NCI-H345 treated with DMSO at 0.1 percent for 48 hours (cell line): Measurements from ENCODE around the gene MNAT1.
"Not testable (repeated sequence)": the region's sequence is repeated elsewhere in the genome, so short reads cannot be mapped to it uniquely, and the experiment has no call there.

Experiments used
- DNase-seq: peaks from one replicate; lab custom pipeline; 2025; ENCODE audit not compliant: unreplicated experiment; lab: John Stamatoyannopoulos, UW

The MNAT1 gene

GRCh38 chr14:60734465-60735242, at the start of gene MNAT1:
Gene MNAT1 (plus strand): TSS chr14:60734761. CDS start chr14:60734863, 102 bp downstream.
- DNase-seq = peak; percentile 74

DNA sequence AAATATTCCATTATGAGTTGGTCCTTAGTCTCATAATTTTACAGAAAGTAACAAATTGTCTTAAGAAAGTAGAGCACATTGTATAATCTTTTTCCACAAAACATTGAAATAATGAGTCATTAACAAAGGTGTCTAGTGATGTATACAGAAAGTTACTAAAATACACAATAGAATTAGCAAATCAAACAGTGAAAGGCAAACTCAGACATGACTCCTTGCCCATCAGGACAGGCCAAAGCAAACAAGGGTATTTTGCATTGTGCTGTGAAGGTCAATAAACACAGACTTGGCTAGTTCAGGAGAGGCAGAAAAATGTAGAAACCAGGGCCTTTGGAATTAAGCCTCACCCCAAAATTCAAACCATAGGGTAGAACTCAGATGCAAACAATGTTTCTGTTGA, 47.7 kb upstream of the MNAT1 start:
- no peak for DNase-seq

DNA sequence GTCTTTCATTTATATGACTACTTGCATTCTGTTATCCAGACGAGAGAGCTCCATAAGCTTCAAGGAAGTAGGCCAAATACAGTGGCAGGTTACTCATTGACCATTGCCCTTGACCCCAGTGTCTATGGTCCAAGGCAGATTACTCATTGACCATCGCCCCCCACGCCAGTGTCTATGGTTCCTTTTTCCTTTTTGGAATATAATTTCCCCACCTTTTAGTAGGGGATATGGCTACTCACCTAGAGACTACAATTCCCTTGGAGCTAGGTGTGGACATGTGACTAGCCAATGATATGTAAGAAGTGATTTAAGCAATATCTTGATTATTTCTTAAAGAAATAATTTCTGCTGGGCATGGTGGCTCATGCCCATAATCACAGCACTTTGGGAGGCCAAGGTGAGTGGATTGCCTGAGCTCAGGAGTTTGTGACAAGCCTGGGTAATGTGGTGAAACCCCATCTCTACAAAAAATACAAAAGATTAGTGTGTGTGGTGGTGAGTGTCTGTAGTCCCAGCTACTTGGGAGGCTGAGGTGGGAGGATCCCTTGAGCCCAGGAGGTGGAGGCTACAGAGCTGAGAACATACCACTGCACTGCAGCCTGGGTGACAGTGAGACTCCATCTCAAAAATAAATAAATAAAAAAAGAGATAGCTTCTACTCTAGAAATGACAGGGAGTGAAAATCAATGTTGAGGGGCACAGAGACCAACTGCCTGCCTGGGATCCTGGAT, 43.0 kb upstream of the MNAT1 start:
- DNase-seq = no peak

GRCh38 chr14:60695327-60695726, 39.2 kb upstream of the MNAT1 start:
- no peak for DNase-seq

GRCh38 chr14:60700598-60700997, 34.0 kb upstream of the MNAT1 start:
- no peak for DNase-seq

DNA sequence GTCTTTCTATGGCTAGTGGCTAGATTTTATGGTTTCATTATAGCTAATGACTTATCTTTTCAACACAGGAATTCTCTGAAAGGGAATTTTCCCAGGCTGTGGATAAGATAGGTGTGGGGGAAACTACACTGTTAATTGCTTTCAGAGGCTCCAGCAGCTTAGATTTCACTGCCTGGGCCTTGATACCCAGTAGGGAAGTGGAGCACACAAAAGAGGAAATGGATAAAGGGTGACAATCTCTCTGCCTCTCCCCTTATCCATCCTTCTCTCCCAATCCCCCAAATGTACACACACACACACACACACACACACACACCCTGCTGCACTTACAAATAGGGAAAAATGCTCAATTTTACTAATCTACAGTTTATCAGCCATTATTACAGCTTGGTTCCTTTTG, 29.5 kb upstream of the MNAT1 start:
- no peak for DNase-seq

DNA sequence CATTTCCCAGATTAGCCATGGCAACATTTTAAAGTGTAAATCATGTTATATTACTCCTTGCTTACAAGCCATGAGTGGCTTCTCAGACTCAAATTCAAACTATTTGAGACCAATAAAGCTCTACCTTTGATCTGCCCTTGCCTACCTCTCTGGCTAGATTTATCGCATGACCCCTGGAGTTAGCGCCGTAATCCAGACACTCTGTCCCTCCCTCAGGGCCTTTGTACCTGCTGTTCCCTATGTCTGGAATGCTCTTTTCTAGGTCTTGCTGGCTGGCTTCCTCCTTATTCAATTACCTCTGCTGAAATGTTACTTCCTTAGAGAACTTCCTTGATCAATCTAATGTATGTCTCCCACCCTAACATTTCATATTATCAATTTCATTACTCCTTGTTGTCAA, 26.7 kb upstream of the MNAT1 start:
- DNase-seq = no peak

GRCh38 chr14:60710494-60710893, 24.1 kb upstream of the MNAT1 start:
- no peak for DNase-seq

GRCh38 chr14:60713513-60713912, 21.0 kb upstream of the MNAT1 start:
- no peak for DNase-seq

- no peak for DNase-seq
Measured at GRCh38 chr14:60720391-60720790, 14.2 kb upstream of the MNAT1 start.

DNA sequence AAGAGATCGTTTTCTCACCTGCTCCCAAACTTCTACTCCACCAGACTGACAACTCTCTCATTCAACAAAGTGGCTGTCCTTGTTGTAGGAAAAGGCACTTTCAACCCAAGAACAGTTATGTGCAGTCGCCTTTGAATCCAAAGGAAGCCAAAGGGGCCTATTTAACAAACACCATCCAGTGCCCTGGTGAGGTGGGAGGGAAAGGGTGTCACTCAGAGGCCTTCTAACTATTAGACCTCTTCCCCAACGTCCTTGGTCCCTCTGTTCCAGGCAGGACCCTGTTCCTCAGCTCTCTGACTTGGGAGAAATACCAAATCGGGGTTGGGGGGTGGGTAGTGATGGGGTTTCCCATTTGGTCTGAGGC, 13.6 kb upstream of the MNAT1 start:
- DNase-seq = no peak

DNA sequence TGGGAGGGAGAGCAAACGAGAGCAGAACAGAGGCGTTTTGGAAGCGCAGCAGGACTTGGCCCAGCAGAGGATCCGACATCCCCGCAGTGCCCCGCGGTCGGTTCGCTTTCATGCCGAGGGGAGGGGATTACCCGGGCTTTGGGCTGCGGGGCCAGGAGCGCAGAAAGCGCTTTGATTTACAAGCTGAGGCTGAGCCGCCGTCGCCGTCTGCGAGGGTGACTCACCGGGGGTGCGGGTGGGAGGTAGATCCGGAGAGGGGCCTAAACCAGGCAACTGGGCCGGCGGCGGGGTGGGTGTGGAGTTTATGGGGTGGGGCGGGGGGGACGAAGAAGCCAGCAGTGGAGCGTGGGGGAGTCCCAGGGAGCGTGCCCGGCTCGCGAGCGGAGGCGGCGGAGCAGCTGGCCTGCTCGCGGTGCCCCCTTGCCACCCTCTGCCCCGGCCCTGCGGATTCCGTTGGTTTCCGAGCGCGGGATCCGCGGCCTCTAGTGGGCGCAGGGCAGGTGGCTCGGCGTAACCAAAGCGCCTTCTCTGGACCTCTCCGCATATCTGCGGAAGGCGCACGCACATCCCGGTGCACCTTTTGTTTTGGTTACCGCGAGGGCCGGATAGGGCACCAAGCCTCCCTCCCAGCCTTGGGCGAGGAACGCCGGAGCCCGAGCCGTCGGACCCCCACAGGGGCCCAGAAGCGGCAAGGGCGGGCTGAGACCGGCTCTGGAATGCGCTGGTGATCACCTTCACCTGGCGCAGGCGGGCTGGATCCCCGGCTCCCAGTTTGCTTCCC, 13.0 kb upstream of the MNAT1 start:
- no peak for DNase-seq

DNA sequence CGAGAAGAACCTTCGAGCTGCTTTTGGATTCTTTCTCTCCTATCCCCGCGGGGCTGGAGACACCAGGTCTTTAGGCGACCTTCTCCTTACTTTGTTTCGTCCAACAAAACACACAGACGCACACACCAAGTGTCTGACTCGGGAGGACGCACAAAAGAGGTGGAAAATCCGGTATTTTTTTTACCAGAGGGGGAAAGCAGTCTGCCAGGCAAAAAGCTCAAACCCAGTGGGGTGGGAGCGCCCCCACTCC, 12.5 kb upstream of the MNAT1 start:
- no peak for DNase-seq

- peak; percentile 36 for DNase-seq
Measured at GRCh38 chr14:60722357-60723115, 12.0 kb upstream of the MNAT1 start.

DNA sequence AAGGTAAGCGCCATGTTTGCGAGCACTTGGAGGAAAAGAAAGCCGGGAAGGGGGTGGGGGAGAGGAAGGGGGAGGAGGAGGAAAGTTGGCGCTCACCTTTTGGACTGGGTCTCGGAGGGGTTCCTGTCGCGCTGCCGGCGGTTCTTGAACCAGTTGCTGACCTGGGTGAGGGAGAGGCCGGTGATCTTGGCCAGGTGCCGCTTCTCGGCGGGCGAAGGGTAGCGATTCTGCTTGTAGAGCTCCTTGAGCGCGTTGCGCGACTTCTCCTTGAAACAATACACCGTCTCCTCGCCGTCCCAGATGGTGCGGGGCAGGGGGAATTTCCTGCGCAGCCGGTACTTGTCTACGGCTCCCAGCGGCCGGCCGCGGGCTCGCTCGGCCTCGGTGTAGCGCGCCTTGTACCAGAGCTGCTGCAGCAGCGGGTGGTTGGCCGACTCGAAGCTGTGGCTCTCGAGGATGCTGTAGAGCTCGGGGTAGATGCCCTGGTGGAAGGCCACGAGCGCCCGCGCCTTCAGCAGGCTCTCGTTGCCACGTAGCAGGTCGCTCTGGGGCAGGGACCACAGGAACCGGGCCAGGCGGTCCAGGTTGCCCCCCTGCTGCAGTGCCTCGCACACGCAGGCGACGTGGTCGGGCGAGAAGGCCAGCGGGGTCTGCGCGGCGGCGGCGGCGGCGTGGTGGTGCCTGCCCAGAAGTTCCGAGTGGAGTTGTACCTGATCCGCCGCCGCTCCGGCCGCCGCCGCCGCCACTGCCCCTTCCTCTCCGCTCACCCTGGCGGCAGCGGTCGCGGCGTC, 11.2 kb upstream of the MNAT1 start:
- no peak for DNase-seq

DNA sequence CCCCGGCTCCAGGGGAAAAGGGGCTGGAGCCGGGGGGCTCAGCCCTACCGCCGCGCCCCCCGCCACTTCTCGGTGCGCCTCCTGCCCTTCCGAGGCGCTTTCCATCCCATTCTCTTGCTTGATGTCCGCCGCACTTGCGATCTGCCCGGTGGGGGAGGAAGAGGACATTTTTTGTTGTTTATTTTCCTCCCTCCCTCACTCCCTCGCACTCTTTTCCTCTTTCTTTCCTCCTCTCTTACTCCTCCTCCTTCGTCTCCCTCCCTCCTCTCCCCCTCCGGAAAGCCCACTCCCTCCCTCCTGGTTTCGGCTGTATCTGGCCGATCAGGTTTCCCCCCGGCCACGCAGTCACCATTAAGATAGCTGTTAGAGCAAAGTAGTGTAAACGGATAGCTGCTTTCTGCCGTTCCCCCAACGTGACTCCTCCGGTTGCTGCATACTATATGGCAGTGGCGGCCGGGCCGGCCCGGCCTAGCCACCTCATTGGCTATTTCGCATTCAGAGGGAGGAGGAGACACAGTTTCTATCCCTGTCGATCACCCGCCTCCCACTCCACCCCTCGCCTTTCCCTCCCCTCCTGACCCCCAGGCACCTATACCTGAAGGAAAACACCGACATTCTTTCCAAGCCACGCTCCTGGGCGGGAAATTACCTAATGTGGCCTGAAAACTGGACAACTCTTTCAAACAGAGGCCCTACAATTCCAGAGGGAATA, 10.5 kb upstream of the MNAT1 start, which contains the start of gene SIX4:
TSS of gene SIX4 (minus strand) at position 445 of the 712 bp plus-strand sequence. CDS start at position 168, 277 bp downstream.
- DNase-seq = peak; percentile 87

- not testable (repeated sequence) for DNase-seq
Measured at GRCh38 chr14:60731291-60731690, 3.3 kb upstream of the MNAT1 start.

- no peak for DNase-seq
Measured at GRCh38 chr14:60732840-60733483, 1.6 kb upstream of the MNAT1 start.

GRCh38 chr14:60735416-60735815, 855 bp downstream of the MNAT1 start:
- DNase-seq = no peak
